Central memory CD4-positive, alpha-beta T cell (primary cell): ENCODE measurements around the gene MAN1C1.

Experiments
- DNase-seq: peaks from one replicate; pipeline ENCODE4 v3.0.0; 2022

The MAN1C1 gene

DNA sequence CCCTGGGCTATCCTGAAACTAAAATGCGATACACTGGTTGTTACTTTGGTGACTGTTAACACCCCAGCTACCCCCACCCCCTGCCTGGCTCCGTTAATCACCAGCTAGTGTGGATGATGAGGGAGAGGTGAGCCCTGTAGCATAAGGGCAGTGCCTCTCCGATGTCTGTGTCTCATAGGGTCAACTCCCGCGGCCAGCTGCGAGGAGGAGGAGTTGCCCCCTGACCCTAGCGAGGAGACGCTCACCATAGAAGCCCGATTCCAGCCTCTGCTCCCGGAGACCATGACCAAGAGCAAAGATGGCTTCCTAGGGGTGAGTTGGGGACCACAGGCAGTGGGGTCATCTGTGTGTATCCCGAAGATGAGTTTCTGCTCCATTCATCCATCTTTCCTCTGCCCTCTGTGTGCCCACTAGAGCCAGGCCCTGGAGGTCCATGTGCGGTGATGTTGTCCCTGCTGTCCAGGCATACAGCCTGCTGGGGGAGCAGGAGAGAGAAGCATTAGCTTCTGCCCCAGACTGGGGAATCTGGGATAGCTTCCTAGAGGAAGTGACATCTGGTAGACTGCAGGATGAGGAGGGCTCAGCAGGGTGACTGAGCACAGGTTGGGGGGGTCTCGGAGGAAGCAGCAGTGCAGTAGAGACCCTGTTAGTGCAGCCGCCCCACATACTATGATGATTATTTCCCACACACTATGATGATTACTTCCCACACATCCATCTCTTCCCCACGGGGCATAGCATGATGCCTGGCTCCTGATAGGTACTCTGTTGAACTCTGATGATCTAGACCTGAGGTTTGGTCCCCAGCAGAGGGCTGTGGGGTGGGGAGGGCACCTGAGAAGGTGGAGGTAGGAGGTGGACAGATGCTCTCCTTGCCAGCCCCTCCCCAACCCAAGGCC lies 188.6 kb downstream of the MAN1C1 start:
- DNase-seq, result no peak

DNA sequence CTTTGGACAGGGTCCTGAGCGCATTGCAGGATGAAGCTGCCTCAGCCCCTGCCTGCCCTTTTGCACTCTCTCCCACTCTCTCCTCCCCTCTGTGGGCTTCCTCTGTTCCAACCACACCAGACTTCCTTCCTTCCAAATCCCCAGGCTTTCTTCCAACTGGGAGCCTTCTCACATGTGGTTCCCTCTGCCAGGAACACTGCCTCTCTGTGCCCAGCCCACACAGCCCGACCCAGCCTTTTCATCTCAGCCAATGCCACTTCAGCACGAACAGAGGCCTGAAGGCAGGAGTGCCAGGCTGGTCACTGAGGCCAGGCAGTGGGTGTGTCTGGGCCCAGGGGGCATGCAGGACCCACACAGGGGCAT lies 189.3 kb downstream of the MAN1C1 start:
- DNase-seq, result no peak

DNA sequence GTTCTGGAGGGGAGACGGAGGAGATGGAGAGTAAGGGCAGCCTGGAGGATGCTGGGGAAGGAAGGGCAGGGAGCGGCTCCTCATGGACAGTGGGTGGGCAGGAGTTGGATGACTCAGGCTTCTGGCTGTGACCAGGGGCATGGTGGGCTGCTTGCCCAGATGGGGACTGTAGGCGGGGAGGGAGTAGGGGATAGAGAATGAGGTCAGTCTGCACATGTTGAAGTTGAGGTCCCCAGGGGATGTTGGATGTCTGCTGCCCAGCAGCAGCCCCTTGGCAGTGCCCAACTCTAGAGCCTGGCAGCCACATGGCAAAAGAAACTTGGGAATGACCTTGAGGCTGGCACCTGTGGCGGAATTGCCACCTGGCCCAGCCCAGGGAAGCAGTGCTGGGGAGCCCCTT lies 189.8 kb downstream of the MAN1C1 start:
- no peak for DNase-seq

DNA sequence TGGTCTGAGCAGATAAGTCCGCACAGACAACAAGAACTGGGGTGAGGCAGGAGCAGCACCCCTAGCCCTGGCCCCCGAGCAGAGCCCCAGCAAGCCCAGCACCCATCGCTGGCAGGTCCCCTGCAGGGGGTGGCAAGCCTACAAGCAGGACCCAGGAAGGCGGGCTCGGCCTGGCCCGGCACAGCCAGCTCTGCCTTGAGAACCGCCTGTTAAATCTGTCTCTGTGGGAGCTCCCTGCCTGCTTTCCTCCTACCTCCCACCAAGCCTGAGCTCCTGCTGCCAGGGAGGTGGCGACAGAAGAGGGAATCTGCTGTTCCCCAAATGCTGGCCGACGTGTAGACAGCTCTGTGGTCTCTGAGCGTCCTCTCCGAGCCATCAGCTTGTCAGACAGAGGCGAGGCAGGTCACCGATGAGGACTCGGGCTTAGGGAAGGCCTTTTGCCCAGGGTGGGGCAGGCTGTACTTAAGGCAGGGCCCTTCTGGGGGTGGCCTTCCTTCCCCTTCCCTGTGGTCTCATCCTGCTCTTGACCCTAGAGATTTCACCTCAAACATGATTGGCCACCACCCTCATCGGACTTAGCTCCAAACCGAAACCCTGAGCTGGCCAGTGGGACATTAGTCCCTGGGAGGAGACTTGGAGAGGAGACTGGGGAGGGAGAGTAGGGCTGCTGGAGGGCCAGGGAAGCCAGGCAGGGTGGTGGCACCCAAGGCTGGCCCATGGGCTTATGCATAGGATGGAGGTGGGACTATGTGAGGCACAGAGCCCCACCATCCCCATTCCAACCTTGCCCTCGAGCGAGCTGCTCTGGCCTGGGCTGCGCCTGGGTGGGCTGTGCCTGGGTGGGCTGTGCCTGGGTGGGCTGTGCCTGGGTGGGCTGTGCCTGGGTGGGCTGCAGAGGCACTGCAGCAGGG lies 191.1 kb downstream of the MAN1C1 start:
- DNase-seq, result no peak

DNA sequence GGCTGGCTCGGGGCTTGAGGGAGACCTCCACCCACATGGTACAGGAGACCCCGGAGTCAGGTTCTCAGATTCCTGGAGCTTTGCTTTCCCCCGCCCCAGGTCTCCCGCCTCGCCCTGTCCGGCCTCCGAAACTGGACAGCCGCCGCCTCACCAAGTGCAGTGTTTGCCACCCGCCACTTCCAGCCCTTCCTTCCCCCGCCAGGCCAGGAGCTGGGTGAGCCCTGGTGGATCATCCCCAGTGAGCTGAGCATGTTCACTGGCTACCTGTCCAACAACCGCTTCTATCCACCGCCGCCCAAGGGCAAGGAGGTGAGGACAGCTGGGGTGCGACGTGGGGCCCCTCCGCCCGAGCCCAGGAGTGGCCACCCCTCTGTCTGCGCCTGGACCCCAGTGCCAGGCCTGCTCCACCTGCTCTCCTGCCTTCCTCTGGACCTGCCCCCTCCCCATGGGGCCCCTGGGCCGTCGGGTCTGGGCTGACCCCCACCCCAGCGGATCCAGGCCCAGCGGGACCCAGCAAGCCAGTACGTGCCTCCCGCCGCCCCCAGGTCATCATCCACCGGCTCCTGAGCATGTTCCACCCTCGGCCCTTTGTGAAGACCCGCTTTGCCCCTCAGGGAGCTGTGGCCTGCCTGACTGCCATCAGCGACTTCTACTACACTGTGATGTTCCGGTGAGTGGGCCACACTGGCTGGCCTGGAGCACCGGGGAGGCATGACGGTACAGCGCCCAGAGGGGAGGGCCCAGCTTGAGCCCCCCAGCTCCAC lies 192.1 kb downstream of the MAN1C1 start:
- no peak for DNase-seq

DNA sequence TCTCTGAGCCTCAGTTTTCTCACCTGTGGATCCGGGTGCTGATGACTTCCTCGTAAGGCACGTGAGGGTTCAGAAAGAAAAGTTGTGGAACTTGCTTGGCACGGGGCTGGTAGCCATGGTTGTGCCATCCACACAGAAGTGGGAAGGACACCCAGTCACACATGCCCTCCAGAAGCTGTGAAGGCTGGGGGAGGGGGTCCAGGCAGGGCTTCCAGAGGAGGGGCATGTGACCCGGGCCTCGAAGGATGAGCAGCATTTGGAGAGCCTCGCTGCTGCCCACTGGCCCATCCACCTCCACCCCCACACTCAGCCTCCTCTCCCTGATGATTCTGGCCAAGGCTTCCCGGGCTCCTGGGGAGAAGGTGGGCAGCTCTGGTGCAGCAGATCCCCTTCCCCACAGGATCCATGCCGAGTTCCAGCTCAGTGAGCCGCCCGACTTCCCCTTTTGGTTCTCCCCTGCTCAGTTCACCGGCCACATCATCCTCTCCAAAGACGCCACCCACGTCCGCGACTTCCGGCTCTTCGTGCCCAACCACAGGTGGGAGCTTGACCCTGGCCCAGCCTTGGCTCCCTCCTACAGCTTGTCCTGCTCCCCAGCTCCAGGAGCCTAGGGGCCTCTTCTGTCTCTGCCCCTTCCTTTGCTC lies 192.8 kb downstream of the MAN1C1 start:
- no peak for DNase-seq

DNA sequence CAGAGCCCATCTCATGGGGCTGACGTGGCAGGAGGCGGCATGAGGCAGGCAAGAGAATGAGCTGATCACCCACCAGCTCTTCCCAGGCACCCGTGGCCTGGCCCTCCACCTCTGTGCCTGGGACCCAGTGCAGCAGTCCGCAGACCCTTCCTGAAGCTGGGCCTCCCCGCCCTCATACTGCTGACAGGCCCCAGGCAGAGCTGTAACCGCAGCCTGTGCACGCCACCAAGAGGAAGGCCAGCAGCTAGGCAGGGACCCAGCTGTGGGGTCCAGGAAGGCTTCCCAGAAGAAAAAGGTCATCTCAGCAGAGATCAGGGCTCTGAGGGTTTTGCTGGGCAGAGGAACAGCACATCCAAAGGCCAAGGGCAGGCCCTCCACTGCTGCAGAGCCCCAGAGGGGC lies 193.3 kb downstream of the MAN1C1 start:
- DNase-seq, result no peak

DNA sequence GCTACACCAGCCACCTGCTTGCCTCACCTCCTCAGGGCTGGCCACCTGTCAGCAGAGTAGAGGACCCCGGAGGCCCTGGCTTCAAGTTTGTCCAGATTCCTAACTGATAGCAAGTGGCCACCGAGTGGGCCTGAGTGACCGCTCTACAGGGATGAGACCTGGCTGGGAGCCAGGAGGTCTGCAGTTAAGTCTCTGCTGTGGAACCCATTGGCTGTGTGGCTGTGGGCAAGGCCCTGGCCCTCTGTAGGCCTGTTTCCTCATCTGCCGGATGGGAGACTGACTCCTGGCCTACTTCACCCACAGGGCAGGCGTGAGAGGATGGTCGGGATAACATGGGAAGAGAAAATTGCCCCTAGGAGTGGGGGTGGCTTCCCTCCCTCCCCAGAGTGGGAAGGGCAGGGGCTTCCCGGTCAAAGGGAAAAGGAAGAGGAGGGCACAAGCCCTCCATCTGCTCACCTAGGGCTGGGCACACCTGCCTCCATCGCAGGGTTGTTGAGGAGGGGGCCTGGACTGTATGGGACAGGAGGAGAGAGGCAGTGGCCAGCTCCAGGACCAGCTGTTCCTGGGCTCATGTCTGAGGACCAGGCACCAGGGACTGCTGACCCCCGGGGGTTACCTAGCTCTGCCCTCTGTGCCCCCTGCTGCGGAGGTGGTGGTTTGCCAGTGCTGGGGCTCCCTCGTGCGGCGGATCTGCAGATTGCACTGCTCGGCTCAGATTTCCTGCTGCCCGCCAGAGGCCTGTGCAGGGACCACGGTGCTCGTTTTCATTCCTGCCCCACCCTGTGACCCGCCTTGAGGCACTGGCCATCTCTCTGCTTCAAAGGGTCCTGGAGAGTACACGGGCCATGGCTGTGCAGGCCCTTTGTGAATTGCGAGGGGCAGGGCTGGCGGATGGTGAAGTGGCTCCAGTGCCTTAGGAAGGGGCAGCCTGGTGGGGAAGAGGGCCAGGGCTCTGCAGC lies 194.0 kb downstream of the MAN1C1 start:
- DNase-seq, result peak; percentile 70

DNA sequence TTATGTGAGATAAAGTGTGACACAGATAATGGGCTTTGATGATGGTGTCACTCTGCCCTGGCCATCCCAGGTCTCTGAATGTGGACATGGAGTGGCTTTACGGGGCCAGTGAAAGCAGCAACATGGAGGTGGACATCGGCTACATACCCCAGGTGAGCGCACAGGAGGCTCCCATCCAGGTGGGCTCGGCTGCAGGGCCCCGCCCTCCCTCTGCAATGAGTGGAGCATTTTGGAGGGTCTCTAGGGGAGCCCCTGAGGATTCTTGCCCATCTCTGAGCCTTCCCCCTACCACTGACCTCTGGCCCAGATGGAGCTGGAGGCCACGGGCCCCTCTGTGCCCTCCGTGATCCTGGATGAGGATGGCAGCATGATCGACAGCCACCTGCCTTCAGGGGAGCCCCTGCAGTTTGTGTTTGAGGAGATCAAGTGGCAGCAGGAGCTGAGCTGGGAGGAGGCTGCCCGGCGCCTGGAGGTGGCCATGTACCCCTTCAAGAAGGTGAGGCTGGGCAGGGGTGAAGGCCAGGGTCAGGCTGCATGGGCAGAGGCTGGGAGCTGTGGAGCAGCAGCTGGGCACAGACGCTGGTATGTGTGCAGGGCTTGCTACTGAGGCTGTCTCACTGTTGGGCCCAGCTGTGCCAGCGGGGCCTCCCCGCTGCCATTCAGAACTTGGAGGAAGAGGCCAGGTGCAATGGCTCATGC lies 194.9 kb downstream of the MAN1C1 start:
- DNase-seq, result no peak

DNA sequence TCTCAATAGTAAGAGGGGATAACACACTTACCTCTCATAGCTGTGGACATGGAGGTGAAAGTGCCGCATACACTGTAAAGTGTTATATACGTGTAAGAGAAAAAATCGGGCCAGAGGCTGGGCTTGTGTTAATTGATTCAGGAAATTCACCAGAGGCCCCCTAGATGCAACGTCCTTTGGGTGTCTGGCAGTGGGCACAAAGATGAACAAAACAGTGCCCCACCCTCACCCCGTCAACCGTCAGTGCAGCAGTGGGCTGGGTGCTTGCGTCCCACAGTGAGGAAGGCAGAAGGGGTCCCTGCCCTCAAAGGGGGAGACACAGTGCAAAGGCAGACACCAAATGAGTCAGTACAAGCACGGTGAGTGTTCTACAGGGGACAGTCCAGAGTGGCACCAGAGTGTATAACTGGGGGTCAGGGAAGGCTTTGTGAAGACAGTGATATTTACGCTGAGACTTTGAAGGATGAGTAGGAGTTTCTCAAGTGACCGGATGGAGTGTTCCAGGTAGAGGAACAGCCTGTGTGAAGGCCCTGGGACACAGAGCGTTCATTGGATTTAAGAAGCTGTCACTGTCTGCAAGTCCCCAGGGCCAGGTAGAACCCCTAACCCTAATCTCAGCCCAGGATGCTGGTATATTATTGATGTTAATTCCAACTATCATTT lies 196.6 kb downstream of the MAN1C1 start:
- DNase-seq, result no peak

DNA sequence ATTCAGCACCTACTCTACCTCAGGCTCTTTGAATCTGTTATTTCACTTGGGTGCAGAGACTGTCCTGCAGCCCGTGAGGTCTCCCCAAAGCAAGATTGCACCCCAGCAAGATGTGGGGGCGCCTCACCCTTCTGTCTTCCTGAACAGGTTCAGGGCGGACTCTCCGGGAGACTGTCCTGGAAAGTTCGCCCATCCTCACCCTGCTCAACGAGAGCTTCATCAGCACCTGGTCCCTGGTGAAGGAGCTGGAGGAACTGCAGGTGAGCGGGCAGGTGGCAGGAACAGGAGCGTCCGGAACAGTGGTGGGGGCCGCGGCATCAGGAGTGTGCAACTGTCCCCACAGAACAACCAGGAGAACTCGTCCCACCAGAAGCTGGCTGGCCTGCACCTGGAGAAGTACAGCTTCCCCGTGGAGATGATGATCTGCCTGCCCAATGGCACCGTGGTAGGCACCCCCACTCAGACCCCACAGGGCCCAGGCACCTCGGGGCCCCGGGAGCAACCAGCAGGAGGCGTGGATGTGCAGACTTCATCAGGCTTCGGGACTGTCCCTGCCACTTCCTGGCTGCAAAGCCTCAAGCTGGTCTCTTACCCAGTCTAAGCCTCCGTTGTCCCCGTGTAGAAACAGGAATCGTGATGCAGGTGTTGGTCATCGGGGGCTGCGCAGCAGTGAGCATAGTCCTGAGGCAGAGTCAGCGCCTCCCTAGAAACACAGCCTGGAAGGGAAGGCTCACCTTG lies 197.3 kb downstream of the MAN1C1 start:
- no peak for DNase-seq

DNA sequence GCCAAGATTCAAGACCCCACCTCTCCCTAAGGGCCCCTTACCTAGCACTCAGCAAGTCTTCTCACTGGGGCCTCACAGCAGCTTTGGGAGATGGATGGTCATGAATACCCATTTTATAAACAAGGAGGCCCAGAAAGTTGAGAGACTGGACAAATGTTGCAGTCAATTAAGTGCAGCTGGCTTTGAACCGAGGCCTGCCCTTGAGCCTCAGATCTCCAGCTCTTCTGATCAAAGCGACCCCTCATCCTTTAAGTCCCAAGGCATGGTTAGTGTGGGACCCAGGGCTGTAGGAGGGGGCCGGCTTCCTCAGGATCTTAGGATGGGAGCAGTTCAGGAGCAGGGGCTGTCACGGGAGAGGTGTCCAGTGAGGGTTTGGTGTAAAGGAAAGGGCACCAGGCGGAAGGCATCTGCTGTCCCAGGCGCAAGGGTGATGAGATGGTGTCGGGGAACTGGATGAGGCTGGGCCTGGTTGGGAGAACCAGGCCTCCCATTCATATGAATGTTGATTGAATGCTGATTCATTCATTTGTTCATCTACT lies 198.0 kb downstream of the MAN1C1 start:
- DNase-seq, result no peak

DNA sequence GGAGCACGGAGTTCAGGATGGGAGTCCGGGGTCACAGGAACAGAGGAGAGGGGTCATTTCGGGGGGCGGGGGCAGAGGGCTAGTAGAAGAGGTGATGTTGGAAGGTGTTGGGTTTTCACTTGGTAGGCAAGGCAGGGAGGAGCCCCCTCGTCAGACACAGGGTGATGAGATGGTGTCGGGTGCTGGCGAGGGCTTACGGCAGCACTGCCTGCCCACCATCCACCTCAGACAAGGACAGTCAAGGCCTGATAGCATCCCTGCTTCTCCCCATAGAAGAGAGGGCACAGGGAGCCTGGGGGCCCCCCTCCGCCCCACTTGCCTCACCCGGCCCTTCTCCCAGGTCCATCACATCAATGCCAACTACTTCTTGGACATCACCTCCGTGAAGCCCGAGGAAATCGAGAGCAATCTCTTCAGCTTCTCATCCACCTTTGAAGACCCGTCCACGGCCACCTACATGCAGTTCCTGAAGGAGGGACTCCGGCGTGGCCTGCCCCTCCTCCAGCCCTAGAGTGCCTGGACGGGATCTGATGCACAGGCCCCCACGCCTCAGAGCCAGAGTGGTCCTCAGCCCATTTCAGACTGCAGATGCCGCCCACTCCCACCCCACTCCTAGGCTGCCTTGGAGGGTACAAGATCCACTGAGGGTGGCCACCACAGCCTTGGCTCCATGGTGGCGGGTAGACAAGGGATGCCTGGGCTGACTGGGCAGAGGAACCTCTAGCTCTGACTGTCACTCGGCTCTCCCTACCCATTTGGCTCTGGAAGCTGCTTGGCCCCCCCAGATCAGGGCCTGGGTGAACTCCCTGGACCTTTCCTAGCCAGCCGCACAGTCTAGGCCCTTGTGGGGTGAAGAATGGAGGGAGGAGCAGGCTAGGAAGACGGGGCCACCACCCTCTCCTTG lies 198.9 kb downstream of the MAN1C1 start:
- DNase-seq, result no peak

DNA sequence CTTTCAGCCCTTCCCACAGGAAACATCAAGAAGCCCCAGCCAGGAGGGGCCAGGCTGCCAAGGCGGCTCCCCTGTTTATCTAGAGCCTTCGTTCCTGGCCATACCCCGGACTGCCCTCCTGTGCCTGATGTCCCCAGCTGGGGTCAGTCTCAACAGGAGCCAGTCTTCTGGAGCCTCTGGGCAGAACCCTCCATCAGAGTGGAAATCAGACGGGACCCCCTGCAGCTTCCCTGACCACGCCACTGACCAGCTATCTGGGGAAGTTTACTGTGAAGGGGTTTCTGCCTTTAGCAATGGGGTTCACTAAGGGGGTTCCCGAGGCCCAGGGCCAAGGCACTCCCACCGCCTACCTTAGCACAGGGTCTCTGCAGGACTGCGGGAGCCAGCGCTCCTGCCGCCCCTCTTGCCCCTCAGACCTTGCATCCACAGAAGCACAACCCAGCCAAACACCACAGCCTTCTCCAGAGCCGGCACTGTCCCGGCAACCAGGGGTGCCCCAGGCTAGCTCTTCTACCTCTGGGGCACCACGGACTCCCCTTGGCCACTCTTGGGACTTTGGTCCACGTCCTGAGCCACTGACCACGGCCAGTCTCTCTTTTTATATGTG lies 199.6 kb downstream of the MAN1C1 start:
- no peak for DNase-seq

DNA sequence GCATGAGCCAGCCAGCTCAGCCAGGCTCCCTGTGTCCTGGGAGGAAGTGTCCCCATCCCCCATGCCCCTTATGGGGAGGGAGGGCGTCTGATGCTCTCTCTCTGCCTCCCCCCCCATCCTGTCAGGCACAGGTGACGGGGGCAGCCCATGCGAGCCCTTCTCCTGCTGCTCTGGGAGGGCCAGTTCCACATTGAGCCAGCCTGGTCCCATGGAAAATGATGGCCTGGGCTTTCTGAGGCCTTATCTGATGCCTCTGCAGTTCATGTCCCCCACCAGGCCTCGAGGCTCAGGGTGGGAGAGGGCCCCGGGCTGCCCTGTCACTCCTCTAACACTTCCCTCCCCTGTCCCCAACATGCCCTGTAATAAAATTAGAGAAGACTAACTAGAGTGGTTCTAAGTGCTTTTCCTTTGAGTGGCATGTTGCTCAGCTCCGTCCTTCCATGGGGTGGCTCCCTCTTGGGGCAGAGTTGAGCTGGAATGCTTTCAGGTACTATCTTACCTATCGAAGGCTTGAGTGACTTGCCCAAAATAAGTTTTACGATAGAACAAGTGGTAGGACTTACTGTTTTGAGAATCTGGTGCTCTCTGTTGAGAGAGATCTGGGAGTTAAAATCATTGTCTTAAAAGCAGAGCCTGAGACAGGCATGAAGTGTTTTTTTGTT lies 201.4 kb downstream of the MAN1C1 start:
- no peak for DNase-seq

DNA sequence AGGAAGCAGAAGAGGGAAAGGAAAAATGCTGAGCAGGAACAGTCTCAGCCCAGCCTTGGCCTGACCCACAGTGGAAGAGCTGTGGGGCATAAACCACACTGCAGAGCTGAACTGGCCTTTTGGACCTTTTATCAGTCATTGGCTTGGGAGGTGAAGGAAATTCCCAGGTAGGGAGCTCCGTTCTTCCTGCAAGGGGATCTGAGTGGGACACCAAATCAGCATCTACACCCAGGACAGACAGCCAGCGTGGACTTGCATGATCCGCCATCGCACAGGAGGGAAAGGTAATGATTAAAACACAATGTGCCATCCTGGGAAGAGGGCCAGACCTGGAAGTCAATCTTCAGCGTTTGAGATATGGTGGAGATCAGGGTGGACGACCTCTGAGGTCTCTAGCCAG lies 202.0 kb downstream of the MAN1C1 start:
- no peak for DNase-seq
